ENCODE measurements around the gene NFX1.

NFX1 gene

GRCh38 chr9:33244137-33244784, 46.1 kb upstream of the NFX1 start:
- TF ChIP-seq POLR2AphosphoS5 (IDR thresholded peaks at IDR 0.05; ENCODE audit: low read depth) (no peak), GABPA (IDR thresholded peaks at IDR 0.05; ENCODE audit: low read depth) (no peak), SPI1 (IDR thresholded peaks at IDR 0.05; ENCODE audit: borderline replicate concordance, low read depth) (no peak)
- TF ChIP-seq, protein P1, sequence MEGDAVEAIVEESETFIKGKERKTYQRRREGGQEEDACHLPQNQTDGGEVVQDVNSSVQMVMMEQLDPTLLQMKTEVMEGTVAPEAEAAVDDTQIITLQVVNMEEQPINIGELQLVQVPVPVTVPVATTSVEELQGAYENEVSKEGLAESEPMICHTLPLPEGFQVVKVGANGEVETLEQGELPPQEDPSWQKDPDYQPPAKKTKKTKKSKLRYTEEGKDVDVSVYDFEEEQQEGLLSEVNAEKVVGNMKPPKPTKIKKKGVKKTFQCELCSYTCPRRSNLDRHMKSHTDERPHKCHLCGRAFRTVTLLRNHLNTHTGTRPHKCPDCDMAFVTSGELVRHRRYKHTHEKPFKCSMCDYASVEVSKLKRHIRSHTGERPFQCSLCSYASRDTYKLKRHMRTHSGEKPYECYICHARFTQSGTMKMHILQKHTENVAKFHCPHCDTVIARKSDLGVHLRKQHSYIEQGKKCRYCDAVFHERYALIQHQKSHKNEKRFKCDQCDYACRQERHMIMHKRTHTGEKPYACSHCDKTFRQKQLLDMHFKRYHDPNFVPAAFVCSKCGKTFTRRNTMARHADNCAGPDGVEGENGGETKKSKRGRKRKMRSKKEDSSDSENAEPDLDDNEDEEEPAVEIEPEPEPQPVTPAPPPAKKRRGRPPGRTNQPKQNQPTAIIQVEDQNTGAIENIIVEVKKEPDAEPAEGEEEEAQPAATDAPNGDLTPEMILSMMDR (IDR thresholded peaks at IDR 0.05; ENCODE audit: insufficient read depth, low read length), result no peak
- TF ChIP-seq, protein P2, sequence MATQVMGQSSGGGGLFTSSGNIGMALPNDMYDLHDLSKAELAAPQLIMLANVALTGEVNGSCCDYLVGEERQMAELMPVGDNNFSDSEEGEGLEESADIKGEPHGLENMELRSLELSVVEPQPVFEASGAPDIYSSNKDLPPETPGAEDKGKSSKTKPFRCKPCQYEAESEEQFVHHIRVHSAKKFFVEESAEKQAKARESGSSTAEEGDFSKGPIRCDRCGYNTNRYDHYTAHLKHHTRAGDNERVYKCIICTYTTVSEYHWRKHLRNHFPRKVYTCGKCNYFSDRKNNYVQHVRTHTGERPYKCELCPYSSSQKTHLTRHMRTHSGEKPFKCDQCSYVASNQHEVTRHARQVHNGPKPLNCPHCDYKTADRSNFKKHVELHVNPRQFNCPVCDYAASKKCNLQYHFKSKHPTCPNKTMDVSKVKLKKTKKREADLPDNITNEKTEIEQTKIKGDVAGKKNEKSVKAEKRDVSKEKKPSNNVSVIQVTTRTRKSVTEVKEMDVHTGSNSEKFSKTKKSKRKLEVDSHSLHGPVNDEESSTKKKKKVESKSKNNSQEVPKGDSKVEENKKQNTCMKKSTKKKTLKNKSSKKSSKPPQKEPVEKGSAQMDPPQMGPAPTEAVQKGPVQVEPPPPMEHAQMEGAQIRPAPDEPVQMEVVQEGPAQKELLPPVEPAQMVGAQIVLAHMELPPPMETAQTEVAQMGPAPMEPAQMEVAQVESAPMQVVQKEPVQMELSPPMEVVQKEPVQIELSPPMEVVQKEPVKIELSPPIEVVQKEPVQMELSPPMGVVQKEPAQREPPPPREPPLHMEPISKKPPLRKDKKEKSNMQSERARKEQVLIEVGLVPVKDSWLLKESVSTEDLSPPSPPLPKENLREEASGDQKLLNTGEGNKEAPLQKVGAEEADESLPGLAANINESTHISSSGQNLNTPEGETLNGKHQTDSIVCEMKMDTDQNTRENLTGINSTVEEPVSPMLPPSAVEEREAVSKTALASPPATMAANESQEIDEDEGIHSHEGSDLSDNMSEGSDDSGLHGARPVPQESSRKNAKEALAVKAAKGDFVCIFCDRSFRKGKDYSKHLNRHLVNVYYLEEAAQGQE (IDR thresholded peaks at IDR 0.05; ENCODE audit: insufficient replicate concordance, low read depth), result no peak
- Histone ChIP-seq H3K27me3 (ENCODE audit: insufficient read depth, poor library complexity, severe bottlenecking) (no peaks in the 10 kb centered on the region), H3K4me3 (replicated peaks; ENCODE audit: insufficient read depth, low read length) (no peak overlapping the region), H3K27ac (replicated peaks) (no peak overlapping the region)
- DNase-seq (ENCODE audit: low read depth in 1 of 2, low spot score in 1 of 2), result no peak

- H3K27me3 ChIP-seq (ENCODE audit: insufficient read depth, poor library complexity, severe bottlenecking), result no peaks in the 10 kb centered on the region
- no peak overlapping the region for H3K27ac ChIP-seq (replicated peaks)
- no peak overlapping the region for H3K4me3 ChIP-seq (replicated peaks; ENCODE audit: insufficient read depth, low read length)
- DNase-seq (ENCODE audit: low read depth in 1 of 2, low spot score in 1 of 2), result no peak
- TF ChIP-seq SPI1 (IDR thresholded peaks at IDR 0.05; ENCODE audit: borderline replicate concordance, low read depth) (no peak), POLR2AphosphoS5 (IDR thresholded peaks at IDR 0.05; ENCODE audit: low read depth) (no peak), GABPA (IDR thresholded peaks at IDR 0.05; ENCODE audit: low read depth) (no peak)
- TF ChIP-seq, protein P1 (IDR thresholded peaks at IDR 0.05; ENCODE audit: insufficient read depth, low read length), result no peak
- TF ChIP-seq, protein P2 (IDR thresholded peaks at IDR 0.05; ENCODE audit: insufficient replicate concordance, low read depth), result no peak
These were observed 45.0 kb upstream of the NFX1 start for GRCh38 chr9:33245341-33245740.

DNA sequence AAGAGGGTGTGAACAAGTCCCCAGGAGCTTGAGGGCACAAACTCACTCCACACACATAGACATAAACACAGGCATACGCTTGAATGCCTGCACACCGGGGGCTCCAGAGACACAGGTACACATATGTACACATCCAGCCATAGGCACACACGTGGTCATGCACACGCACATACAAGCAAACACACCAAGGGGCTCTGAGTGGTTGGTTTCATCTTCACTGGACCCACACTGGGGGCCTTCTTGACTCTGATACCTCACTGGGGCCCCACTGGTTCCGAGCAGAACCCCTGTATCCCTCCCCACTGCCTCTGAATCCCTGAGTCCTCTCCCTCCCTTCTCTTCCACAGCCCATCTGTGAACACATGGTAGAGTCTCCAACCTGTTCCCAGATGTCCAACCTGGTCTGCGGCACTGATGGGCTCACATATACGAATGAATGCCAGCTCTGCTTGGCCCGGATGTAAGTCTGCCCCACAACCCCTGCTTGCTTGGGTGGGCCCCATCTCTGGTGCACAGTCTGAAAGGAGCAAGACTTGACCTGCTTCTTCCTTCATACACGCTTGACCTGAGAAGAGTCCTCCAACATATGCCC, 44.0 kb upstream of the NFX1 start:
- Histone ChIP-seq H3K27ac (replicated peaks) (no peak overlapping the region), H3K4me3 (replicated peaks; ENCODE audit: insufficient read depth, low read length) (no peak overlapping the region), H3K27me3 (ENCODE audit: insufficient read depth, poor library complexity, severe bottlenecking) (no peaks in the 10 kb centered on the region)
- no peak for DNase-seq (ENCODE audit: low read depth in 1 of 2, low spot score in 1 of 2)
- TF ChIP-seq, protein P2 (IDR thresholded peaks at IDR 0.05; ENCODE audit: insufficient replicate concordance, low read depth), result no peak
- TF ChIP-seq POLR2AphosphoS5 (IDR thresholded peaks at IDR 0.05; ENCODE audit: low read depth), result no peak
- TF ChIP-seq, protein P1 (IDR thresholded peaks at IDR 0.05; ENCODE audit: insufficient read depth, low read length), result no peak
- TF ChIP-seq GABPA (IDR thresholded peaks at IDR 0.05; ENCODE audit: low read depth), result no peak
- TF ChIP-seq SPI1 (IDR thresholded peaks at IDR 0.05; ENCODE audit: borderline replicate concordance, low read depth), result no peak

Measured in HL-60 (cell line).